Choroid plexus epithelial cell (primary cell): Measurements from ENCODE around the gene LIG1.
"Not testable (repeated sequence)": the region's sequence is repeated elsewhere in the genome, so short reads cannot be mapped to it uniquely, and the experiment has no call there.

Source experiments
- DNase-seq: peaks from one replicate; pipeline ENCODE4 v3.0.0-alpha.2; 2010; ENCODE audit warnings: low read depth
- H3K4me3 ChIP-seq: 2 replicates; pipeline ENCODE4 v1.5.1; 2011; ENCODE audit warnings: low read depth, mild to moderate bottlenecking, control low read depth, low read length, moderate library complexity
- CTCF ChIP-seq: conservative IDR thresholded peaks from 2 replicates; pipeline ENCODE4 v1.5.1; 2011; ENCODE audit warnings: low read depth, mild to moderate bottlenecking, control low read depth, inconsistent platforms, low read length, moderate library complexity

The LIG1 gene

GRCh38 chr19:48102870-48103751 is 67.0 kb downstream of the LIG1 start:
- H3K4me3 ChIP-seq: no peak overlapping the region
- peak; percentile 88 for TF ChIP-seq CTCF
- peak; percentile 66 for DNase-seq

GRCh38 chr19:48095612-48096175 is 74.5 kb downstream of the LIG1 start:
- TF ChIP-seq CTCF: no peak
- no peak overlapping the region for H3K4me3 ChIP-seq
- no peak for DNase-seq

GRCh38 chr19:48094855-48095203 is 75.3 kb downstream of the LIG1 start:
- no peak for DNase-seq
- H3K4me3 ChIP-seq: no peak overlapping the region
- no peak for TF ChIP-seq CTCF

- H3K4me3 ChIP-seq: no peak overlapping the region
- TF ChIP-seq CTCF: no peak
- no peak for DNase-seq
These were observed 75.9 kb downstream of the LIG1 start for GRCh38 chr19:48094129-48094854.

GRCh38 chr19:48091111-48091718 is 78.9 kb downstream of the LIG1 start:
- not testable (repeated sequence) for H3K4me3 ChIP-seq
- peak; percentile 84 for DNase-seq

GRCh38 chr19:48090281-48090802 is 79.8 kb downstream of the LIG1 start:
- DNase-seq: no peak
- H3K4me3 ChIP-seq: no peak overlapping the region
- TF ChIP-seq CTCF: no peak

- not testable (repeated sequence) for H3K4me3 ChIP-seq, DNase-seq
These were observed 81.2 kb downstream of the LIG1 start for GRCh38 chr19:48088991-48089390.
